NCI-H1436 treated with DMSO at 0.1 percent for 48 hours (cell line): ENCODE measurements around the gene SORCS2.
"Not testable (repeated sequence)": the region's sequence is repeated elsewhere in the genome, so short reads cannot be mapped to it uniquely, and the experiment has no call there.

ENCODE experiments used
- DNase-seq: peaks from one replicate; lab custom pipeline; 2025; lab: John Stamatoyannopoulos, UW

The SORCS2 gene

DNA sequence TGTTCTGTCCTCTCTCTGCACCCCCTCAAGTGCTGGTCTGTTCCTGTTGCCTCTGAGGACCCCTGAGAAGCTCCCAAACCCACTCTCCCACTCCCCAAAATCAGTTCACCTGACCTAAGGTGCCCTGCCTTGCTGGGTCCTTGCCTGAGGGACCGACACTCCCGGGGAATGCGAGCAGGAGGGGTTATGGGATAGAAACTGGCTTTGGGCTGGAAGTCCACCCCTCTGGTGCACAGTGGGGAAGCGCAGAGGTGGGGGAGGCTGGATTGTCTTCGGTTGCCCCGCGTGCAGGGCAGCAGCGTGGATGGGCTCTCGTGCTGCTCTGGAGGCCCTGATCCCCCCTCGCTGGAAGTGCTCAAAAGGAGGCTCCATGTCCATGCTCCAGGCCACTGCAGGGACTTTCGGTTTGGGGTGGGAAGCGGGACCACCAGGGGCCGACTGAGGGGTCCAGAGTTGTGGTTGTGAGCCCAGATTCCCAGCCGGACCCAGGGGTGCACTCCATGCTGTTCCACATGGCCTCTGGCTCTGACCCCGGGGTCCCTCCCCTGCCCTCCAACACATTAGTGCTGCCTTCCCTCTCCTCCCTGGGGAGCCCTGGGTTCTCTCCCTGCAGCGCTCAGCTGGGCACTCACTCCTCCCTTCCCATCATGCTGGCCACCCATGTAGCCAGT is 7.6 kb downstream of the SORCS2 start:
- DNase-seq = no peak

DNA sequence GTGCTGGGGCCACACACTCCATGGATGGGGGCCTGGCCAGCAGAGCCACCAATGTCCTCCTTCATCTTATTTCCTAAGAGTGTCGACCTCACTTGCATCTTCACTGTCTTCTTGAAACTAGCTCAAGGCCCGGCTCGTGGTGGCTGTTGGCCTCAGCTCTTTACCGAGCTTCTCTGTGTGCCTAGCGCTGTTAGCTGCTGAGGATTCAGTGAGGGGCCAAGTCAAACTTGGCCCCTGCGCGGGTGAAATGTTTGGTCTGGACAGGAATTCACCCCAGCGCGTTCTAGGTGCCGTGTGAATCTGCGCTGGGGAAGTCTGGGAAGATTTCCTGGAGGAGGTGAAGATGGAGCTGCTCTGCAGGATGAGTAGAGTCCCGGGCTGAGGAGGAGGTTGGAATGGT is 8.5 kb downstream of the SORCS2 start:
- no peak for DNase-seq

DNA sequence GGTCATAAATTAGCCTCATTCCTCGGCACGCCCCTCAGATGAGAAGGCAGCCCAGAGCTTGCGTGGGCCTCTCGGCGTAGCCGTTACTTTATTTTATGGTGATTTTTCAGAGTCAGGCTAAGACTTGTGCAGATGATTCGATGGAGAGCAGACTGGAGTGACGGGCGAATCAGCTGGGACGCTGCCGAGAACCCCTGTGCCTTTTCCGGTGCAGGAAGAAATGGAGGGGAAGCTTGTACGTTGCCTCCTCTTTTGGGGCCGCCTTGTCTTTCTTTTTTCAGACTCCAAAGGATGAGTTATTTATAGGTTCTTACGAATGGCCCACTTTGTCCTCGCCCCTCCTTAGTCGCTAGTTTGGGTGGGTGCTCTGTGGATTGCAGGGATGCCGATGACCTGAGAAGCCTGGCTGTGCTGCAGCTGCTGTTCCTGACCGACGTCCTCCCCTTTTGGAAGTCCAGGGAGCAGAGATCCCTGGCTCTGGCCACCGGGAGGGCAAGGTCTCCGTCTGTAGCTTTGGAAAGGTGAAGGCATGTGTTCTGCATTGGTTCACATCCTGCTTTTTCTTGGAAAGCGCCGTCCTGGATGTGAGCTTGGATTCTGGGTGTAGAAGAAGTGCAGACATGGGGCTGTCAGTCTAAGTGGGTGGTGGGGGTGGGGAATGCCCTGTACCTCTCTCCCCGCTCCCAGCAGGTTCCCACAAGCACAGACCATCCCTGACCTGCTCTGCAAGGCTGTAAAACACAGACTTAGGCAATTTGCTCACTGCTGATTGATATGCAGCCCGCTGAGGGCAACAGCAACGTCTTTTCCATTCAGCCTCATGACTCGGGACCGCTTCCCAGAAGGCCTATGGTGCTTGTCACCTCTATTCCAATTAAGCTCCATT is 9.3 kb downstream of the SORCS2 start:
- DNase-seq = no peak

DNA sequence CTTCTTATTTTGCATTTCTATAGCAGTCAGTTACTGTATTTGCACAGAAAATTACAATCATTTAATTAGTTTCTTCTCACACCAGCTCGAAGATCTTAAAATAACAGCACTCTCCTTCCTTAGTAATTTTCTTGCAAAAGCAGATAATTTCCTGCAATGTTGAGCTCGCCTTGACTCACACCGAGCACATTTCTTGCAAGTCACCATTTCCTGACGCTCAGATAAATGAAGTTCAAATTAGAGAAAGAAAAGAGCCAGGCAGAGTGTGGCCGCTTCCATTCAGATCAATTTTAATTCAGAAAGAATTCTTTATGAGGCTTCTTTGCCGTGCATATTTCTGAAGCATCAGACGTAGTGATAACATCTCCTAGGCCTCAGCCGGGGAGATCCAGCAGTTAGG is 10.1 kb downstream of the SORCS2 start:
- DNase-seq = no peak

DNA sequence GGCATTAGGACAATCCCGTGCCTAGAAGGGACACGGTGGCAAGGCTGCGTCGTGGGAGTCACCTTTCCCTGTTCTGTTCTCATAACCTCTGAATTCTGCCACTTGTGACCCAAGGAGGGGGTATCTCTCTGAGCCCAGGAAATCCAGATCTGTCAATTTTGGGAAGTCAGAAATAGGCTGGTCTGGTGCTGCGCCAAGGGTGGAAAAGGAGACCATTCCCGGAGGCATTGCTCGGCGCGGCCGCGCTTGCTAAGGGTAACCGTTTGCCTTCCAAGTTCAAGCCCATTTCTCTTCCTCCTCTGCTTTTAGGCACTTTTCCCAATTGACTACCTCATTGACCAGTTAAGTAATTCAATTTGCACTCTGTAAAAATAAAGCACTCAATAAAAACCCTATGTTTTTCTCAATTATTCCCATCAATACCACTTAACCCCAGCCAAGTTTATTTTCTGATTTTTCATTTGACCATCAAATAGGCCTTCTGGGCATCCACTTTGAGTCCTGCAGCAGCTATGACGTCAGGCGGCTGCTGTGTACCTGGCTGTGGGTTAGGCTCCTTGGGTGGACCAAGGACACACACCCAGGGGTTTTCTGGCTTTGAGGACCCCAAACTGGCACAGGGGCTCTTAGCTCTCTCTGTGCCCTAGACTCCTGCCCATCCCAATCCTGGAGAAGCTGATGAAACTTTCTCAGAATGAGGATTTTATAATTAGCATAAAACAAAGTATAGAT is 12.5 kb downstream of the SORCS2 start:
- no peak for DNase-seq

DNA sequence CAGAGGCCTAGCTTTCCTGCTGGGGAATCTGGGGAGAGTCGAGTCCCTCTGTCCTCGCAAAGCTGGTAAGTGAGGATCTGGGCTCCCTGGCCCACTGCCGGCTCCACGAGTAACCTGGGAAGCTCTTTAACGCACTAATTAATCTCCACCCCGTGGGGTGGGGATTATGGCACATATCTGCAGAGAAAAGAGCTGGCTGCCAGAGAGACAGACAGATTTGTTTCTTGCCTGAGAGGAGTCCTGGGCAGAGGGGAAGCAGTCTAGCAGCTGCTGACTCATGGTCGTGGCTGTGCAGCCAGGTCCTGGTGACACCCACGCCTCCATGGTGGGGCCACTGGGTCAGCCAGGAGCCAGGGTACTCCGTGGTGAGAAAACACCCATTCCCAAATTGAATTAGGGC is 14.0 kb downstream of the SORCS2 start:
- no peak for DNase-seq

DNA sequence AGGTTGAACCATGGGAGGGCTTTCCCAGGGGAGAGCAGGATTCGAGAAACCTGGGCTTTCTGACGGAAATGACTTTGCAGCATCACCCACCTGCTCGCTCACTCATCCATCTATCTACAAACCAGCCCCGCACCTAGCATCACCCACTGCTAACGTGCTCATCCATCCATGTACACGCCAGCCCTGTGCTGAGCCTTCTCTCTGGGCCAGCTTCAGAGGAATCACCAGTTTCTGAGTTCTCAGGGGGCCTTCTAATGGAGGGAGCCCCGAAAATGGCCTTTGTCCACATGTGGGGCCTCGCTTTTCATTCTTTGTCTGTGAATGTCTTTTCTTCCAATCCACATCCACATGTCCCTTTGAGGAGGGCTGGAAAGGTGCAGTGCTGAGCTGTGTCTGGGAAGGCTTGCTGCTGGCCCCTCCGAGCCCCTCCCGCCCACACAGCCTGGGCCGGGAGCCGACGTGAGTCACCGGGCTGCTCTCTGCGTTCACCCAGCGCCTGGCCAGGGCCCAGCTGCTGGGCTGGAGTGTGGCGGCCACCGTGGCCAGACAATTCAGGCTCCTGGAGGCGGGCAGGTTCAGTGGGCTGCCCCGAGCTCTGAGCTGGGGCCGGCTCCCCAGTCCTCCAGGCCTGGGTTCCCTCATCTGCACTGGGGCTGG is 14.7 kb downstream of the SORCS2 start:
- DNase-seq = no peak

DNA sequence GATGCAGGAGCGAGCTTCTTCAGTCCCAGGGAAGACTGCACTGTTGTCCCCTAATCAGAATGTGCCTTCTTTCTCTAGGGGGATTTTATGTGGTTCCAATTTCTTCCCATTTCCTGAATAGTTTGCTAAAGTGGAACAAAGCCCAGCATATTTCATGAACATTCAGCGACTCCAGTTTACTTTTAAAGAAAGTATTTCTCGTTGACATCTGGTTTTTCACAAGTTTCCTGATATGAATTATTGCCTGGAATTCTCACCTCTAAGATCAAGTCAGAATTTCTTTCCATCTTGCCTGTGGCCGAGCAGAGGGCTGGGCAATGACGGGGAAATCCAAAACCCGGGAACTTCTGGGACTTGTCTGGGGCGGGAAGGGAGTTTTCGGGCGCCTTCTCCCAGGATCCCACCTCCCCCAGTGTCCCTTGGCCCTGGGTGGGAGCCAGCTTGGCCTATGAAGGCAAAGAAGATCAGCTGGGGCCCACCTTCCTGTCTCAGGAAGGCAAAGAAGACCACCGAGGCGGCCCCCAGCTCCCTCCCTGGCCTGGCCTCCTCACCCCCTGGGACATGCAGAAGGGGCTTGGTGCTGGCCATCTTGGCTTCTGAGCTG is 15.4 kb downstream of the SORCS2 start:
- DNase-seq = no peak

DNA sequence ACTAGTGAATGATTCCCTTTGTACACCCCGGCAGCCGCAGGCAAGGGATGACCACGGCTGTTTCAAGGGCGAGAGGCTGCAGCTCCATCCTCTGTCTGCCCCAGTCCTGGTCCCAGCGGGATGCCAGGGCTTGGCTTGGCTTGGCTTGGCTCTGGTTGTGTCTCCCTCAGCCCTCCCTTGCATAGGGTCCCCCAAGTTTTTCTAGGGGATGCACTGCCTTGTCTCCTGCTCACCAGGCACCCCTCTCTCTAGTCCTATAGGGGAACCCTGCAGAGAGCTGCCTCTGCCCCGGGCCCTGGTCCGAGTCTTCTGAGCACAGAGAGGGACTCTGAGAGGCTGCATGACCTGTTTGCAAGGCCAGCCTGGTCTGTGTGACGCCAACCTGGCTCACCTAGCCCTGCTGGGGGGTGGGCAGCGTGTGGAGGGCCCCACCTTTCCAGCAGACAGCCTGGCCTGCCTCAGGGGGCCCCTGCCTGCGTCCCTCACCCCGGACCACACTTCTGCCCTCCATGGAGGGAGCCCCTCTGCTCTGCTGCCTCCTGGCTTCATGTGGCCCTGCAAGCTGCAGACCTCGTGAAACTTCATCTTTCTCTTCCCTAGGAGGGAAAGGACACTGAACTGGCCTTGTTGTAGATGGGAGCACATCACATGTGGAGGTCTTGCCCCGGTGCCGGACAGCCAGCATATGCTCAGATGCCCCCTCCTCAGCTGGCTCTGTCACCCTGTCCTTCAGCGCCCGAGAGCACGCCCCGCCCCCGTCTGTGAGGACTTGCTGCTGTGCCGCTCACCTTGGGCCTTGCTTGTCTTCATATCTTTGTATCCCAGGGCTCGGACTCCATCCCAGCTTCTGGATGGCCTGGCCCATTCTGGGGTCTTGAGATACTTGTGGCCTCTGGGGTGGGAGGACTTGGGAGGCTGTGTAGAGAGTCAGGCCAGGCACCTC is 16.4 kb downstream of the SORCS2 start:
- no peak for DNase-seq

DNA sequence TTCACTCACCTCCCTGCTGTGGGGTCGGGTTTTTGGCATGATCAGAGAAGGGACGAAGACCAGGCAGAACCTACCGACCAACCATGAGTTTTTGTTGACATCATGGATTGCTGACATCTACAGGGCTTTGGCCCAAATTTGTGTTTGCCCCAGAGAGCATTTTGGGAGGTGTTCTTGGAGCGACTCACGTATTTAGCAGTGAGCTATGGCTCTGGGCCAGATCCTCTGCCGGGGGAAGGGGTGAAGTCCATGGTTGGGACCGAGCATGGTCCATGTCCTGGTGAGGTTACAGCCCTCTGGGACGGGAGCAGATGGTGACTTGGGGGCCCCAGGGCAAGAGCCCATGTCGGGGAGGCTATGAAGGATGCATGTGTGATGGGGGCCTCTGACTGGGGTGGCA is 17.4 kb downstream of the SORCS2 start:
- DNase-seq = no peak

DNA sequence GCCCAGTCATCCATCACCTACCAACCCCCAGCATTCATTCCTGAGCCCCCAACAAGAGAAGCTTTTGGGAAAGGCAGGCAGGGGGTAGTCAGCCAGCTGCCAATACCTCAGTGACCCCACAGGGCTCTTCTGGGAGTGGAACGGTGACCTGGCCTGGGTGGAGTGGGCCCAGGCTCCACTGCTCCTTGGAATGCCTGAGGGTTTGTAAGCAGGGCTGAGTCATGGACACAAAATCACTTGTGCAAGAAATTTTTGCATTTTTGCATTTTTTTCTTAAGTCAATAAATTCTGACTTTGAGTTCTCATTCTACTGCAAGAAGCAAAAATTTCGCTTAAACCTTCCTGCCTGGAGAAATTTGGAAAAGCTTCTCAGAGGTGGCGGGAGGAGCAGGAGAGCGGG is 18.5 kb downstream of the SORCS2 start:
- no peak for DNase-seq

DNA sequence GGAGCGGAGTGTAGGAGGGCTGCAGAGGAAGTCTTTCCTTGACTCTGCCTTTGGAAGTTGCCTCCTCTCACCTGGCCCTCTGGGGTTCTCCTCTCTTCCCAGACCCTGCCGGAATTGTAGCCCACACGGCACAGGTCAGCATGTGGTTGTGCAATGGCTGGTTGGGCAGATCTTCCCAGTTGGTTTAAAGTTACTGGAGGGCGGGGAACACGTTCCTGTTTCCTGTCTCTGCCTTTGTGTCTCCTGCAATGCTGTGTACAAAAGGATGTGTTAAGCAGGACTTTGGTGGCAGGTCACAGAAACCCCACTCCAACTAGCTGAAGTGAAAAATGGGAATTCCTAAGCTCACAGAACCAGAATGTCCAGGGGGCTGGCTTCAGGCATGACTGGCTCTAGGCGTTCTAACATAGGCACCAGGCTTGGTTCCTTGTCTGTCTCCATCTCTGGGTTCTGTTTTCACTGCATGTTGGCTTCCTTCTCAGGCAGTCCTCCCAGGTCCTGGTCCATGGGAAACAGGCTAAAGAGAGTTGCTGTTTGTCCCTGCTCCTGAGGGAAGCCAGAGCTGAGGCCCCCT is 19.9 kb downstream of the SORCS2 start:
- DNase-seq = no peak

DNA sequence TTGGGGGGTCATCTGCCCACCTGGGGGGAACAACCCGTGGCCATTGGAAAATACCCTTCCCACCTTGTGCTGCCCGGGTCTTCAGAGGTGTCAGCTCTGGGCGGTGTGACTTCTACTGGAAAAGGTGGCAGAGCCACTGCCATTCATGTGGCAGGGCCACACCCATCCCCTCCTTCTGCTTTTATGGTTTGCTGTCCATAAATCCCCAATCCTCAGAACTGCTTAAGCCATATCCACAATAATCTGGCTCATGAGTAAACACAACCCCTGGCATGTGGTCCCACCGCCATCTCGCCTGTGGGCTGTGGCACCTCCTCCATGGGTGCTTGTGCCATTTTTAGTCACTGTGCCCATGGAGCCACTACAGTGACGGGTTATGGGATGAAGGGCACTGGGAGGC is 20.6 kb downstream of the SORCS2 start:
- DNase-seq = no peak

DNA sequence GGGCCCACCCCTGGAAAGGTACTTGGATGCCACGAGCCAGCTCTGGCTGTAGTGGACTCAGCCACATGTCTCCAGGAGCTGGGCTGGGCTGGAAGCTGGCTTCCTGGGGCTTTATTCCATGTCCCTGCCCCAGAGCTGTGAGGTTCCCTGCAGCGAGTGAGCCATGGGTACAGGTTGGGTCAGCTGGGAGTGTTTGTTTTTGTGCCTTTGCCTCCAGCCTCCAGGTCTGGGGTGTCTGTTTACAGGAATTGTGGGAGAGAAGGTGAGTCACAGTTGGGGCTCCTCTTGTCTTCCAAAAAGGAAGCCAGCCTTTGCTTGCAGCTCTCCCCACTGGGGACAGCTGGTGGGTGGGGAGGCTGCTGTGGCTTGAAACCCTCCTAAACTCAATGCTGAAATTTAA is 21.5 kb downstream of the SORCS2 start:
- no peak for DNase-seq

DNA sequence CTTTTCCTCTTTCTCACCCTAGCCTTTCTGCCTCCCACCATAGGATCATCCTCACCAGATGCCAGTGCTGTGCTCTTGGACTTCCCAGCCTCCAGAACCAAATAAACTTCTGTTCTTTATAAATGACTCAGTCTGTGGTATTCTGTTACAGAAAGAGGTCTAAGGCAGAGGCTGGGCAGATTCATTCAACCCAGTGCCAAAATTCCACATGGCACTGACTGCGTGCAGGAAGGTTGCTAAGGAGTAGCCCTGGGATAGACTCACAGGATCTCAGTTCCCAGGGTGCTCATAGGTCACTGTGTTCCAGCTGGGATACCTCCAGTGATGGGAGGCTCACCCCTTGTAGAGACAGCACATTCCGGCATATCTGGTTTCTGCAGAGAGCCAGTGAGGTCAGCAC is 22.0 kb downstream of the SORCS2 start:
- no peak for DNase-seq

DNA sequence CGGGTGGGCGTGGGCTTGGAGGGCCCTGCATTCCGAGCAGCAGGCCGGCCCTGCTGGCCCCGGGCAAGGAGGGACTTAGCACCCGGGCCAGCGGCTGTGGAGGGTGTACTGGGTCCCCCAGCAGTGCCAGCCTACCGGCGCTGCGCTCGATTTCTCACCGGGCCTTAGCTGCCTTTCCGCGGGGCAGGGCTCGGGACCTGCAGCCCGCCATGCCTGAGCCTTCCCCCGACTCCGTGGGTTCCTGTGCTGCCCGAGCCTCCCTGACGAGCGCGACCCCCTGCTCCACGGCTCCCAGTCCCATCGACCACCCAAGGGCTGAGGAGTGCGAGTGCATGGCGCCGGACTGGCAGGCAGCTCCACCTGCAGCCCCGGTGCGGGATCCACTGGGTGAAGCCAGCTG is 22.8 kb downstream of the SORCS2 start:
- not testable (repeated sequence) for DNase-seq

DNA sequence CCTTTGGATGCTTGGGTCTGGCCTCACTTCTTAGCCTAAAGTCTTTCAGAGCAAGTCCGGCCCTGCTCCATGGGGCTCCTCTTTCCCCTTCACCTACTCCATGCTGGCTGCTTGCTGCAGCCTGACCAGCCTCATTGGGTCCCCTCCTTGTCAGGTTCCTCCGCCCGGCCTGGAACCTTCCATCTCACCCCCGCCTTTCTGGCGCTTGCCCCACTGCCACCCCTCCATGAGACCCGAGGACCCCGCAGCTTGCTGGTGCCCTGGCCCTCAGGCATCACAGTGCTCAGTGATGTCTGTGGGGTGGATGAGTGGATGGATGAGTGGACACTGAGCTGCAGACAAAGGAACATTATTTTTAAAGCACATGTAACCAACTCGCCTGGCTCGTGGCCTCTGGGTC is 24.7 kb downstream of the SORCS2 start:
- DNase-seq = no peak

DNA sequence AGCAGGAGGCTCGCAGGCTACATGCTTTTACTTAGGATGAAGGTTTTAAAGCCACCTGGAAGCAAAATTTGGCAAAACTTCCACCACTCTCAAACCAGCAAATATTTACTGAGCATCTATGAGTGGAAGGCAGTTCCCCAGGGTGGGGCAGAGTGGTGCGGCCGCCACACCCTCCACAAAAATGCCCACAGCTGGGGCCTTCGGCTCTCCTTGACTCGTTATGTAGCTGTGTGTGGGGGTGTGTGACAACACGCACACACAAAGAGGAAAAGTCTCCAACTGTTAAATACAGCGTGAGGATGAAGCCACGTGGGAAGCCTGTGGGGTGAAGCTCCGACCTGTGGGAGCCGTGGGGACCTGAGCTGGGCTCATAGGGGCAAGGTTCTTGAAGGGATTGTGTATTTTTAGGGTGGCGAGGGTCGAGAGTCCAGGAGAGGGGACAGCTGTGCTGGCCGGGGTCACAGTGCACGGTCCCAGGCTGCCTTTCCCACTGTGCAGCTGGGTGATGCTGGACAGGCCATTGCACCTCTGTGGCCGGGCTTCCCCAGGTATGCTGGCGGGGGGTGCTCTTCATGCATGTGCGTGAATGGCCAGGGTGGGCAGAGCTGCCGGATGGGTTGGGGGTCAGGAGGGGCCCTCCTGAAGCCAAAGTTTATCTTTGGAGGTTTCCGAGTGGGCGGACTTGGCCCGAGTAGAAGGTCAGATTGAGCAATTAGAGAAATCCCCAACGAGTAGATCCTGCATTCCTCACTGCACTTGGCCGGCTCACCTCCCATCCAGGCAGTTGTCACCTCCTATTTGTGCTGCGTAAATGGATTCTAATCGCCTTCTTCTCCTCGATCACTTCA is 25.4 kb downstream of the SORCS2 start:
- DNase-seq = no peak

DNA sequence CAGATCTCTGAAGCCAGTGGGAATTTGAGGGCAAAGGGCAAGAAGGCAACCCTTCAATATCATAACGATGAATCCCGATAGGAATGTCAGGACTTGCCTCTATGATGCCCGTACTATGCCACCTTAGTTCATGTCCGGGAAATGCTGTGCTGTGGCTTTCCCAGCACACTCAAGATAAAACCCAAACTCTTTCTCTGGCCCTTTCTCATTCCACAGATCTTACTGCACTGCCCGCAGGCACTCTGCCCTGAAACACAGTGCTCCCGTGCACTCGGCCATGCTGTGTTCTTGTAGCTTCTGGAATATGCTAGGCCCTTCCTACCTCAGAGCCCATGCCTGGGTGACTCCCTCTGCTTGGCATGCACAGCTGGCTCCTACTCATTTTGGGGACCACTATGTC is 26.3 kb downstream of the SORCS2 start:
- DNase-seq = no peak

DNA sequence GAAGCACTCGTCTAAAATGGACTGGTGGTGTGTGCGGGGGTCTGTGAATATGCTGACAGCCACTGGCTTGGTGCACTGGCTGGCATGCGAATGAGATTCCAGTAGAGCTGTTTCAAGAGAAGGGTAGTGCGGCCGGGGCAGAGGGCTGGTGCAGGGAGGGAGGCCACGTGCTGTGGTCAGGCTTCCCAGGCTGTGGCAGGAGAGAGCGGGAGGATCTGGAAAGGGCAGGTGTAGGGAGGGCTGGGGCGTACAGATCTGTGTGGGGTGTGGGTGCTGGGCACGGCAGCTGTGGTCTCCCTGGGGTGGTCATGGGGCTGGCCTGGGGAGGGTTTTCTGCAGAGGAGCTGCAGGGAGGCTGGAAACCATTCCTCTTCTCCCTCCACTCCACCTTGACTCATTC is 30.2 kb downstream of the SORCS2 start:
- no peak for DNase-seq
